ENCODE results near the gene RHOF. TPM values are rescaled to one million over a fixed set of nuclear protein-coding genes. Genes with fewer than 3 reads are reported as not detected.

RHOF gene
- total and polyA plus RNA-seq, 2 donors (not counting 1 experiment from before 2014, with no cell fraction given) = 90.3 to 129 TPM

GRCh38 chr12:121794534-121795033, 1.1 kb upstream of the RHOF start:
- peak overlapping the region; percentile 90 for H3K27ac Mint-ChIP-seq
- peak overlapping the region in 4 of 5 experiments; percentile 16 to 92 (median 40) for H3K4me3 ChIP-seq (ENCODE audit: control extremely low read depth in 1 of 5, extremely low read depth in 1 of 5, insufficient read depth in 1 of 5, low read depth in 2 of 5, low read length in 4 of 5)
- no peaks in the 10 kb centered on the region for H3K9me3 Mint-ChIP-seq (ENCODE audit: insufficient read depth)
- no peak for TF ChIP-seq EZH2 (IDR thresholded peaks at IDR 0.05; ENCODE audit: borderline replicate concordance, insufficient read depth, low read depth, low read length, poor library complexity, severe bottlenecking)
- TF ChIP-seq, protein P1, sequence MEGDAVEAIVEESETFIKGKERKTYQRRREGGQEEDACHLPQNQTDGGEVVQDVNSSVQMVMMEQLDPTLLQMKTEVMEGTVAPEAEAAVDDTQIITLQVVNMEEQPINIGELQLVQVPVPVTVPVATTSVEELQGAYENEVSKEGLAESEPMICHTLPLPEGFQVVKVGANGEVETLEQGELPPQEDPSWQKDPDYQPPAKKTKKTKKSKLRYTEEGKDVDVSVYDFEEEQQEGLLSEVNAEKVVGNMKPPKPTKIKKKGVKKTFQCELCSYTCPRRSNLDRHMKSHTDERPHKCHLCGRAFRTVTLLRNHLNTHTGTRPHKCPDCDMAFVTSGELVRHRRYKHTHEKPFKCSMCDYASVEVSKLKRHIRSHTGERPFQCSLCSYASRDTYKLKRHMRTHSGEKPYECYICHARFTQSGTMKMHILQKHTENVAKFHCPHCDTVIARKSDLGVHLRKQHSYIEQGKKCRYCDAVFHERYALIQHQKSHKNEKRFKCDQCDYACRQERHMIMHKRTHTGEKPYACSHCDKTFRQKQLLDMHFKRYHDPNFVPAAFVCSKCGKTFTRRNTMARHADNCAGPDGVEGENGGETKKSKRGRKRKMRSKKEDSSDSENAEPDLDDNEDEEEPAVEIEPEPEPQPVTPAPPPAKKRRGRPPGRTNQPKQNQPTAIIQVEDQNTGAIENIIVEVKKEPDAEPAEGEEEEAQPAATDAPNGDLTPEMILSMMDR (IDR thresholded peaks at IDR 0.05) = peak; percentile 18
- ATAC-seq (ENCODE audit: low read depth) (peak; percentile 6), DNase-seq (no peak)
- H3K27ac ChIP-seq (ENCODE audit: low read length in 2 of 2) = peak overlapping the region; percentile 31 to 67
- H3K36me3 ChIP-seq (replicated peaks in 1 of 2; ENCODE audit: control extremely low read depth in 1 of 2, control insufficient read depth in 1 of 2, extremely low read depth in 1 of 2, insufficient read depth in 2 of 2, low read length in 1 of 2) = peaks cover 3 to 26% of the 10 kb centered on the region in 2 experiments
- H3K27me3 ChIP-seq (replicated peaks in 1 of 4; ENCODE audit: control extremely low read depth in 1 of 4, control insufficient read depth in 3 of 4, insufficient read depth in 4 of 4, low read length in 3 of 4) = no peaks in the 10 kb centered on the region
- H3K4me1 Mint-ChIP-seq = peaks cover 64% of the 10 kb centered on the region
- ChIA-PET POLR2A (interaction anchor here (0.6 to 8.5 kb wide), 13 partner anchors 10 to 242 kb away, joined by 3 to 267 read pairs (median 4); partner anchors contain the start of genes PSMD9, SETD1B and TMEM120B), CTCF (interaction anchor here (0.7 to 33.5 kb wide), 54 partner anchors 7 to 586 kb away, joined by 3 to 1947 read pairs (median 4); partner anchors contain the start of genes CFAP251, ORAI1, PSMD9 and RHOF)
- no peaks in the 10 kb centered on the region for H3K27me3 Mint-ChIP-seq
- H3K4me3 Mint-ChIP-seq = peak overlapping the region; percentile 88
- peak overlapping the region; percentile 39 for H2AFZ ChIP-seq (ENCODE audit: insufficient read depth, low read depth, low read length, poor library complexity, severe bottlenecking)
- peak overlapping the region; percentile 99 for H3K4me2 ChIP-seq (replicated peaks; ENCODE audit: low read depth, low read length, poor library complexity, severe bottlenecking)
- intact Hi-C loops (cut with micrococcal nuclease) = loop anchor here (1.0 to 10.0 kb wide), 12 partner anchors 9 to 327 kb away; partner anchors contain the start of genes BCL7A, ORAI1 and TMEM120B
- peak overlapping the region; percentile 51 for H3K9ac ChIP-seq (ENCODE audit: low read length)
- H3K9me3 ChIP-seq (ENCODE audit: control extremely low read depth in 1 of 3, control insufficient read depth in 2 of 3, insufficient read depth in 1 of 3, low read length in 2 of 3) = no peaks in the 10 kb centered on the region
- peaks cover 64% of the 10 kb centered on the region for H3K79me2 ChIP-seq (ENCODE audit: control insufficient read depth, insufficient read depth, low read length)
- H4K20me1 ChIP-seq (ENCODE audit: control insufficient read depth, insufficient read depth, low read length, poor library complexity, severe bottlenecking) = peaks cover 42% of the 10 kb centered on the region
- H3K4me1 ChIP-seq (ENCODE audit: control insufficient read depth in 2 of 2, insufficient read depth in 2 of 2, low read length in 2 of 2) = peaks cover 48 to 71% of the 10 kb centered on the region in 2 donors
- WGBS (ENCODE audit: insufficient coverage) = under 1% methylated on average over 13 of the region's 13 CpGs
